ENCODE results near the gene ERH. TPM values are rescaled to one million over a fixed set of nuclear protein-coding genes. Genes with fewer than 3 reads are reported as not detected.

ERH gene
- total and polyA plus RNA-seq, 10 of the 15 experiments (the other 5 are each of a cell fraction or from before 2014, with no cell fraction given): 255 to 852 (median 382) TPM

DNA sequence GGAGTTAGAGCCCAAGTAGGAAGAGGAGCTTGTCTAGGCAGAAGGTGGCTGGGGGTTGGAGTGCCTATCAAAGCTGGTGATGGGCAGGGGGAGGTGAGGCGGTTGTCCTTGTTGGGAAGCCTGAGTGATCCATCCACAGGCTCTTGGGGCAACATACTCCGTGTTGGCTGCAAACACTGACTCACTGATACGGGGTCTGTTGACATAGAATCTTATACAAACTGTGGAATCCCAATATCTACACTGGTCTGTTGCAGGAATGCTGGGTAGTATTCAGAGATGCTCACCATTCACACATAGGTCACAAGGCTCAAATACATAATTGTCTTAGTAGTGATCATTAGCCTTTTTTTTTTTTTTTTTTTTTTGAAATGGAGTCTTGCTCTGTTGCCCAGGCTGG lies 26.0 kb downstream of the ERH start (continued):
- TF ChIP-seq, protein P1, sequence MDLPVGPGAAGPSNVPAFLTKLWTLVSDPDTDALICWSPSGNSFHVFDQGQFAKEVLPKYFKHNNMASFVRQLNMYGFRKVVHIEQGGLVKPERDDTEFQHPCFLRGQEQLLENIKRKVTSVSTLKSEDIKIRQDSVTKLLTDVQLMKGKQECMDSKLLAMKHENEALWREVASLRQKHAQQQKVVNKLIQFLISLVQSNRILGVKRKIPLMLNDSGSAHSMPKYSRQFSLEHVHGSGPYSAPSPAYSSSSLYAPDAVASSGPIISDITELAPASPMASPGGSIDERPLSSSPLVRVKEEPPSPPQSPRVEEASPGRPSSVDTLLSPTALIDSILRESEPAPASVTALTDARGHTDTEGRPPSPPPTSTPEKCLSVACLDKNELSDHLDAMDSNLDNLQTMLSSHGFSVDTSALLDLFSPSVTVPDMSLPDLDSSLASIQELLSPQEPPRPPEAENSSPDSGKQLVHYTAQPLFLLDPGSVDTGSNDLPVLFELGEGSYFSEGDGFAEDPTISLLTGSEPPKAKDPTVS (IDR thresholded peaks at IDR 0.05; ENCODE audit: low read depth, low read length): no peak
- TF ChIP-seq SRF (IDR thresholded peaks at IDR 0.05; ENCODE audit: low read depth in 2 of 2, low read length in 2 of 2): no peak
- TF ChIP-seq TAF1 (IDR thresholded peaks at IDR 0.05; ENCODE audit: borderline replicate concordance, low read depth, low read length): no peak
- TF ChIP-seq, protein P2, sequence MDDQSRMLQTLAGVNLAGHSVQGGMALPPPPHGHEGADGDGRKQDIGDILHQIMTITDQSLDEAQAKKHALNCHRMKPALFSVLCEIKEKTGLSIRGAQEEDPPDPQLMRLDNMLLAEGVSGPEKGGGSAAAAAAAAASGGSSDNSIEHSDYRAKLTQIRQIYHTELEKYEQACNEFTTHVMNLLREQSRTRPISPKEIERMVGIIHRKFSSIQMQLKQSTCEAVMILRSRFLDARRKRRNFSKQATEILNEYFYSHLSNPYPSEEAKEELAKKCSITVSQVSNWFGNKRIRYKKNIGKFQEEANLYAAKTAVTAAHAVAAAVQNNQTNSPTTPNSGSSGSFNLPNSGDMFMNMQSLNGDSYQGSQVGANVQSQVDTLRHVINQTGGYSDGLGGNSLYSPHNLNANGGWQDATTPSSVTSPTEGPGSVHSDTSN (IDR thresholded peaks at IDR 0.05; ENCODE audit: insufficient replicate concordance, low read depth, low read length): no peak
- TF ChIP-seq, protein P3, sequence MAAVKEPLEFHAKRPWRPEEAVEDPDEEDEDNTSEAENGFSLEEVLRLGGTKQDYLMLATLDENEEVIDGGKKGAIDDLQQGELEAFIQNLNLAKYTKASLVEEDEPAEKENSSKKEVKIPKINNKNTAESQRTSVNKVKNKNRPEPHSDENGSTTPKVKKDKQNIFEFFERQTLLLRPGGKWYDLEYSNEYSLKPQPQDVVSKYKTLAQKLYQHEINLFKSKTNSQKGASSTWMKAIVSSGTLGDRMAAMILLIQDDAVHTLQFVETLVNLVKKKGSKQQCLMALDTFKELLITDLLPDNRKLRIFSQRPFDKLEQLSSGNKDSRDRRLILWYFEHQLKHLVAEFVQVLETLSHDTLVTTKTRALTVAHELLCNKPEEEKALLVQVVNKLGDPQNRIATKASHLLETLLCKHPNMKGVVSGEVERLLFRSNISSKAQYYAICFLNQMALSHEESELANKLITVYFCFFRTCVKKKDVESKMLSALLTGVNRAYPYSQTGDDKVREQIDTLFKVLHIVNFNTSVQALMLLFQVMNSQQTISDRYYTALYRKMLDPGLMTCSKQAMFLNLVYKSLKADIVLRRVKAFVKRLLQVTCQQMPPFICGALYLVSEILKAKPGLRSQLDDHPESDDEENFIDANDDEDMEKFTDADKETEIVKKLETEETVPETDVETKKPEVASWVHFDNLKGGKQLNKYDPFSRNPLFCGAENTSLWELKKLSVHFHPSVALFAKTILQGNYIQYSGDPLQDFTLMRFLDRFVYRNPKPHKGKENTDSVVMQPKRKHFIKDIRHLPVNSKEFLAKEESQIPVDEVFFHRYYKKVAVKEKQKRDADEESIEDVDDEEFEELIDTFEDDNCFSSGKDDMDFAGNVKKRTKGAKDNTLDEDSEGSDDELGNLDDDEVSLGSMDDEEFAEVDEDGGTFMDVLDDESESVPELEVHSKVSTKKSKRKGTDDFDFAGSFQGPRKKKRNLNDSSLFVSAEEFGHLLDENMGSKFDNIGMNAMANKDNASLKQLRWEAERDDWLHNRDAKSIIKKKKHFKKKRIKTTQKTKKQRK (IDR thresholded peaks at IDR 0.05; ENCODE audit: low read depth, low read length): no peak
- no peak for TF ChIP-seq SREBF1 (IDR thresholded peaks at IDR 0.05; ENCODE audit: low read length)
- TF ChIP-seq RBBP5 (conservative IDR thresholded peaks at IDR 0.05): no peak
- no peak for TF ChIP-seq CEBPB (IDR thresholded peaks at IDR 0.05; ENCODE audit: borderline replicate concordance in 1 of 2, low read depth in 2 of 2, low read length in 2 of 2)
- TF ChIP-seq ZNF24 (IDR thresholded peaks at IDR 0.05): no peak
